RPMI8226 (cell line): ENCODE data around the gene PLAU.
"Not testable (repeated sequence)": the region's sequence is repeated elsewhere in the genome, so short reads cannot be mapped to it uniquely, and the experiment has no call there.

Source experiments
- DNase-seq: peaks from one replicate; pipeline ENCODE4 v3.0.0-alpha.2; 2015

PLAU gene

GRCh38 chr10:73956476-73957359 is 45.8 kb downstream of the PLAU start:
- peak; percentile 61 for DNase-seq

- no peak for DNase-seq
These were observed 48.7 kb downstream of the PLAU start for GRCh38 chr10:73959484-73960243.

- DNase-seq, result no peak
These were observed 51.5 kb downstream of the PLAU start for GRCh38 chr10:73962386-73962785.

DNA sequence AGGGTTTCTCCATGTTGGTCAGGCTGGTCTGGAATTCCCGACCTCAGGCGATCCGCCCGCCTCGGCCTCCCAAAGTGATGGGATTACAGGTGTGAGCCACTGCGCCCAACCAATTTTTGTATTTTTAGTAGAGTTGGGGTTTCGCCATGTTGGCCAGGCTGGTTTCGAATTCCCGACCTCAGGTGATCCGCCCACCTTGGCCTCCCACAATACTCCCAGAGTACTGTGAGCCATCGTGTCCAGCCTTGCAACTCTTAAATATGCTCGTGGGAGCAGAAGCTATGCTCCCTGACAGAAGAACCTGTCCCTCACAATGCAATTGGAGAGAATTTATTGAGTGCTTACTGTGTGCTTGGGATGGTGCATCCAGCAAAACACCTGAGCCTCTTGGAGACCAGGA is 52.6 kb downstream of the PLAU start:
- not testable (repeated sequence) for DNase-seq

- DNase-seq, result no peak
These were observed 53.8 kb downstream of the PLAU start for GRCh38 chr10:73964743-73965142.

DNA sequence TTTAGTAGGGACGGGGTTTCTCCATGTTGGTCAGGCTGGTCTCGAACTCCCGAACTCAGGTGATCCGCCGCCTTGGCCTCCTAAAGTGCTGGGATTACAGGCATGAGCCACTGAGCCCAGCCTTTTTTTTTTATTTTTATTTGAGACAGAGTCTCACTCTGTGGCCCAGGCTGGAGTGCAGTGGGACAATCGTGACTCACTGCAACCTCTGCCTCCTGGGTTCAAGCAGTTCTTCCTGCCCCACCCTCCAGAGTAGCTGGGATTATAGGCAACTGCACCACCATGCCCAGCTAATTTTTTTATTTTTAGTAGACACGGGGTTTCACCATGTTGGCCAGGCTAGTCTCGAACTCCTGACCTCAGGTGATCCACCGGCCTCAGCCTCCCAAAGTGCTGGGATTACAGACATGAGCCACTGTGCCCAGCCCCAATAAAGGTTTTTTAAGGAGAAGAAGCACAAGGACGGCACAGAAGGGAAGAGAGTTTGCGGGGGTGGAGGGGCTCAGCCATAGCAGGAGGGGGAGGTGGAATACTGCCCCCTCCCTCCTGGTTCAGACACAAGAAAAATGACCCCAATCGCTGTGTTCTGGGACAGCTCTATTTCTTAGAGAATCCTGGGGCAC is 54.4 kb downstream of the PLAU start:
- DNase-seq, result not testable (repeated sequence)

DNA sequence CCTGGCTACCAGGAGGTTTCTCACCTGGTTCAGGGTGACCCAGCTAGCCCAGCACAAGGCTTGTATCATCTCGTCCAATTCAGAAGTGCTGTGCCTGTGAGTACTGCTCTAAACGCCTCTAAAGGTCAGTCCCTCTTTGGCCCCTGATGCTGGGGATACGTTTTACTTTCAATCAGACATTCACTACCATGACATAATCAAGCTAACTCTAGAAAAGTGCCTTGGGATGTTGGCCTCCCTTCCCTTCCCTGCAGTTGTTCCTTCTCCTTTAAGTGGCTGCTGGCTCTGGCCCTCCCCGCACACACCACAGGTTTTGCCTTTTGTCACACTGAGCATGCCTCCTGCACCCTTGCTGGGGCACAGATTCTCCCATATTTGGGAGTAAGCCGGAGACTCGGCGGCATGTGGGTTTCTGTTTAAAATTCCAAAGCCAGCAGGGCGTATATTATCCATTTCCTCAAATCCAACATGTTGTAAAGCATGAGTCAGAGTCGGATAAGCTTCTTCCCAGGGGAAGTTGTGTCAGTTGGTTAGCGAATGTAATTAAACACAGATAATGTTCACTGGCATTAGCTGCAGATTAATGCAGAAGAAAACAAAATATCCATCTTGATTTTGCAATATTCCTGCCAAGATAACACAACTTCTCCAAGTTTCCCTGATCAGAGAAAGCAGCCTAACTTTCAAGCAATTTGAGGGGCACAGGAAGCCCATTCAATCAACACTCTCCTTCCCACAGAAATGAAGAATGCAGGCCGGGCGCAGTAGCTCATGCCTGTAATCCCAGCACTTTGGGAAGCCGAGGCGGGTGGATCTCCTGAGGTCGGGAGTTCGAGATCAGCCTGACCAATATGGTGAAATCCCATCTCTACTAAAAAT is 55.2 kb downstream of the PLAU start:
- no peak for DNase-seq

- no peak for DNase-seq
These were observed 56.1 kb downstream of the PLAU start for GRCh38 chr10:73967022-73967429.
